A549 (cell line): ENCODE results near the gene JDP2. TPM values are rescaled to one million over a fixed set of nuclear protein-coding genes. Genes with fewer than 3 reads are reported as not detected.

ENCODE experiments used
- ATAC-seq, 2 experiments: fragments of 200-7000 bp in 1 of 2; fragments of >200 bp in 1 of 2; cut with Nextera tagmentation in 1 of 2; cut with Tn5 transposase in 1 of 2; 3 replicates each; pipeline versions ENCODE4 v1.8.0 to v1.9.1; 2018 to 2020; ENCODE audit warnings: mild to moderate bottlenecking in 1 of 2, moderate library complexity in 1 of 2
- CTCF ChIA-PET: fragments of 300-600 bp; sonication (Branson Sonifier 250); formaldehyde crosslinking; extraction: SDS; loops from one replicate; lab custom pipeline; 2021; ENCODE audit warnings: antibody characterized with exemption, inconsistent platforms; lab: Yijun Ruan, JAX
- POLR2A ChIA-PET: fragments of 350-600 bp; formaldehyde crosslinking; extraction: SDS; loops from one replicate; lab custom pipeline; 2021; ENCODE audit warnings: antibody characterized with exemption, inconsistent platforms; lab: Yijun Ruan, JAX
- DNase-seq, 2 experiments: peaks; one replicate each; pipeline versions ENCODE4 v3.0.0 to v3.0.0-alpha.2; 2011 to 2016; ENCODE audit warnings: low read depth in 1 of 2, low spot score in 1 of 2
- FAIRE-seq: peaks from 2 replicates; lab custom pipeline; 2011; peaks lifted over from hg19 to GRCh38; lab: Jason Lieb, UNC
- H3K27ac ChIP-seq, 2 experiments: fragments of >200 bp; sonication (Bioruptor Twin); formaldehyde crosslinking; 3 replicates each; pipeline ENCODE4 v1.5.1; 2016 to 2017
- H3K4me1 ChIP-seq: fragments of >200 bp; sonication (Bioruptor Twin); formaldehyde crosslinking; 3 replicates; pipeline ENCODE4 v1.6.1; 2016
- H3K4me2 ChIP-seq: fragments of >200 bp; sonication (Bioruptor Twin); formaldehyde crosslinking; 3 replicates; pipeline ENCODE4 v1.6.1; 2016
- H3K4me3 ChIP-seq: fragments of >200 bp; sonication (Bioruptor Twin); formaldehyde crosslinking; 3 replicates; pipeline ENCODE4 v1.5.1; 2016
- H3K9me3 ChIP-seq: fragments of >200 bp; sonication (Bioruptor Twin); formaldehyde crosslinking; 3 replicates; pipeline ENCODE4 v1.6.1; 2016
- CBX2 ChIP-seq: fragments of 200-600 bp; sonication (generic); IDR thresholded peaks from 2 replicates; pipeline ENCODE4 v1.6.1; 2016; ENCODE audit warnings: low read depth, mild to moderate bottlenecking, borderline replicate concordance
- CEBPB ChIP-seq, 2 experiments: fragments of >200 bp in 1 of 2; sonication (Bioruptor Twin) in 1 of 2; formaldehyde crosslinking in 1 of 2; IDR thresholded peaks; 2 replicates each; pipeline ENCODE4 v1.6.1; 2012 to 2016
- CHD2 ChIP-seq: fragments of 150-350 bp; IDR thresholded peaks from 2 replicates; pipeline ENCODE4 v1.6.1; 2014; ENCODE audit warnings: low read length; ENCODE audit not compliant: partially characterized antibody
- EHF ChIP-seq: fragments of 250-450 bp; sonication (Bioruptor Pico); IDR thresholded peaks from 2 replicates; pipeline ENCODE4 v1.5.0; 2020; ENCODE audit warnings: mild to moderate bottlenecking
- EP300 ChIP-seq, 2 experiments: fragments of >200 bp; sonication (Bioruptor Twin); formaldehyde crosslinking; IDR thresholded peaks; 2 replicates in 1 of 2; 3 replicates in 1 of 2; pipeline ENCODE4 v1.6.1; 2016 to 2017
- ESRRA ChIP-seq: fragments of 150-350 bp; IDR thresholded peaks from 2 replicates; pipeline ENCODE4 v1.6.1; 2014; ENCODE audit warnings: mild to moderate bottlenecking, low read length, borderline replicate concordance
- FOSL2 ChIP-seq, 2 experiments: fragments of 450-650 bp in 1 of 2; fragments of >200 bp in 1 of 2; sonication (Bioruptor Twin) in 1 of 2; formaldehyde crosslinking; IDR thresholded peaks; 2 replicates each; pipeline versions ENCODE4 v1.5.0 to v1.6.1; 2016 to 2020; ENCODE audit warnings: mild to moderate bottlenecking in 1 of 2, moderate library complexity in 1 of 2
- HOXA7 ChIP-seq: fragments of 250-450 bp; sonication (Bioruptor Pico); IDR thresholded peaks from 2 replicates; pipeline ENCODE4 v1.5.0; 2020; ENCODE audit warnings: mild to moderate bottlenecking, moderate library complexity
- HOXB5 ChIP-seq: fragments of 250-450 bp; sonication (Bioruptor Pico); IDR thresholded peaks from 2 replicates; pipeline ENCODE4 v1.5.0; 2020; ENCODE audit warnings: mild to moderate bottlenecking, moderate library complexity
- JUN ChIP-seq, 2 experiments: fragments of >200 bp; sonication (Bioruptor Twin); formaldehyde crosslinking; IDR thresholded peaks; 2 replicates in 1 of 2; 3 replicates in 1 of 2; pipeline ENCODE4 v1.6.1; 2016 to 2017
- NFE2L2 ChIP-seq: fragments of 150-350 bp; conservative IDR thresholded peaks from 2 replicates; pipeline ENCODE4 v1.6.1; 2014; ENCODE audit warnings: low read length
- NPAS2 ChIP-seq: fragments of 250-450 bp; sonication (Bioruptor Pico); IDR thresholded peaks from 2 replicates; pipeline ENCODE4 v1.8.0; 2022; ENCODE audit warnings: mild to moderate bottlenecking, moderate library complexity, borderline replicate concordance
- PHF8 ChIP-seq: fragments of 200-600 bp; sonication (generic); IDR thresholded peaks from 2 replicates; pipeline ENCODE4 v1.6.1; 2016; ENCODE audit warnings: low read depth, mild to moderate bottlenecking, antibody characterized with exemption, moderate library complexity, borderline replicate concordance
- POLR2A ChIP-seq: IDR thresholded peaks from 2 replicates; pipeline ENCODE4 v1.6.1; 2012; ENCODE audit warnings: mild to moderate bottlenecking, low read length
- RCOR1 ChIP-seq: fragments of 150-350 bp; IDR thresholded peaks from 2 replicates; pipeline ENCODE4 v1.6.1; 2014; ENCODE audit warnings: antibody characterized with exemption, low read length, low read depth
- RNF2 ChIP-seq: fragments of 200-600 bp; sonication (generic); IDR thresholded peaks from 2 replicates; pipeline ENCODE4 v1.6.1; 2016; ENCODE audit warnings: low read depth, mild to moderate bottlenecking, antibody characterized with exemption, moderate library complexity, borderline replicate concordance
- ZC3H11A ChIP-seq: fragments of 450-650 bp; IDR thresholded peaks from 2 replicates; pipeline ENCODE4 v1.6.1; 2014; ENCODE audit warnings: antibody characterized with exemption, mild to moderate bottlenecking
- ZFP36 ChIP-seq: fragments of 450-650 bp; IDR thresholded peaks from 2 replicates; pipeline ENCODE4 v1.6.1; 2014; ENCODE audit warnings: borderline replicate concordance; ENCODE audit not compliant: partially characterized antibody
- WGBS: methylation state at CpG from one replicate; pipeline ENCODE4 v1.1.6; 2017; ENCODE audit errors: missing lambda C conversion rate; 5-methylcytosine and 5-hydroxymethylcytosine counted together
- polyA plus RNA-seq, 4 experiments: library from polyadenylated mRNA; depleted of rRNA in 3 of 4; stranded (reverse); fragments of >200 nt; fragmentation: RNase III in 1 of 4; extraction: RNeasy Plus Mini Kit Qiagen cat#74134 plus additional on column Dnase treatment in 1 of 4; gene quantifications; 2 replicates in 3 of 4; 3 replicates in 1 of 4; pipeline ENCODE4 v1.2.3, GENCODE V29; 2011 to 2017
- TF ChIP-seq, protein P1 (sequence below): IDR thresholded peaks from 2 replicates; pipeline ENCODE4 v1.6.1; 2012
- TF ChIP-seq, protein P2 (sequence below): fragments of >200 bp; sonication (Bioruptor Twin); formaldehyde crosslinking; IDR thresholded peaks from 2 replicates; pipeline ENCODE4 v1.6.1; 2016
- TF ChIP-seq, protein P3 (sequence below): fragments of 150-350 bp; IDR thresholded peaks from 2 replicates; pipeline ENCODE4 v1.6.1; 2014; ENCODE audit warnings: low read depth, mild to moderate bottlenecking, low read length

The JDP2 gene
- polyA plus RNA-seq, 2 of the 4 experiments (the other 2 are of a cell fraction): 22.4 to 31.2 TPM

DNA sequence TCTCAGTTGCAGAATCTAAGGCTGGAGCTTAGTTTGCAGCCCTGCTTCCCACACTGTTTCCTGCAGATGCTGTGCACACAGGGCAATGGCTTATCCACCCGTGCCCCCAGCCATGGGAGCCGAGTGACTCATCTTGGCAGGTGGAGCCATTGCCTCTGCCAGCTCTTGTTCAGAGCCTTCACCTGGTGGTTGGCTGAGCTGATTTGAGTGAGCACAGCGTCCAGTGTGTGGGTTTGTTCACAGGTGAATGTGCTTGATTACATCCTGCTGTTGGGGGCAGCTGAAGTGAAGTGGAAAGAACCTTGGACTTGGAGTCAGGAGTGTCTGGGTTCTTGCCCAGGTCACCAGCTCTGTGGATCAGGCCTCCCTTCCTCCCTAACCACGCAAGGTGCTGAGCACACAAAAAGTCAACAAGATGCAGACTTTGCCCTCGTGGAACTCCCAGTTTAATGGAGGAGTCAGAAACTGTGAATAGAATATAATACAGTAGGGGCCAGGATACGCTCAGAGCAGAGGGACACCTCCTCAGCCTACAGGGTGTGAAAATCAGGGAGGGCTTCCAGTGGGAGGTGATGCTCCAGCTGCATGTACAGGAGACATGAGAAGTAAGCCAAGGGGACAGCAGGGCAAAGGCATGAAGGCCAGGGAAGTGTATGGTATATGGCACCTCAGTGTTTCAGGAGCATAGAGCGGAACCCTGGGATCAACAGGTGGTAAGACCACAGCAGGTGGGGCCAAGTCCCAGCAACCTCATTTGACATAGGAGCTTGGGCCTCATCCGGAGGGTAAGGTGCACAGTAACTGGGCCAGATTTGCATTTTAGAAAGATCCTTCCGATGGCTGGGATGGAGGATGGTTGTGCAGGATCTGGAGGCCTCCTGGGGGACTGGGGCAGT is 22.8 kb downstream of the JDP2 start:
- no peak overlapping the region for H3K4me3 ChIP-seq
- POLR2A ChIA-PET: interaction anchor here (0.6 kb wide), 1 partner anchor 957 kb away, joined by 3 read pairs; the partner anchor contains the start of gene ISCA2
- no peak for DNase-seq
- no peaks in the 10 kb centered on the region for H3K9me3 ChIP-seq
- TF ChIP-seq ZFP36 (peak; percentile 72), RNF2 (no peak), FOSL2 (IDR thresholded peaks at IDR 0.05) (no peak), FOSL2 (CRISPR knock-in tag; IDR thresholded peaks at IDR 0.05) (peak; percentile 25; the same call in 1 of the 2 replicates), HOXB5 (CRISPR knock-in tag) (no peak)
- TF ChIP-seq, all 56 proteins: peak for 2
- Histone ChIP-seq H3K4me2 (peak overlapping the region; percentile 65), H3K27ac (peak overlapping the region; percentile 26 to 87; a peak in 4 of 6 replicates), H3K4me1 (peaks cover 84% of the 10 kb centered on the region)
- CTCF ChIA-PET: interaction anchor here (1.3 to 3.7 kb wide), 4 partner anchors 38 to 143 kb away, joined by 4 to 17 read pairs (median 10); no protein-coding TSS in a partner anchor
- no peak for FAIRE-seq
- 62% methylated on average over 8 of the region's 9 CpGs for WGBS
- no peak for ATAC-seq

DNA sequence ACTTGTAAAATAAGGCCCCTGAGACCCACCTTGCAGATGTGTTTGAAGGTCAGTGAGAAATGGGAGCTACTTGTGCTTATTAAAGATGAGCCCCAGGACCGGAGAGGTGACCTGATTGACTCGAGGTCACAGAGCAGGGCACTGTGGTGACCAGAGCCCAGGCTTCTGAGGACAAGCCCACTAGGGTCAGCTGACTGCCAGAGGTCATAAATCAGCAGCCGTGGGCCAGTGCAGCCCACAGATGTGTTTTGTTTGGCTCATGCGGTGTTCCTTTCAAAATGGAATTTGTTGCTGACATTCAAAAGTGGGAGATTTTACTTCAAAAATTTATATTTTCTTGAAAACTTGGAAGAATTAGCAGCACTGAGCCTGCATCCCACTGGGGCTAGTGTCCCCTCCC is 24.5 kb downstream of the JDP2 start:
- Histone ChIP-seq H3K27ac (peak overlapping the region; percentile 73 to 87), H3K4me2 (peak overlapping the region; percentile 72), H3K4me1 (peaks cover 90% of the 10 kb centered on the region), H3K9me3 (no peaks in the 10 kb centered on the region), H3K4me3 (no peak overlapping the region)
- POLR2A ChIA-PET: no interaction called here
- 61% methylated on average over 4 of the region's 4 CpGs for WGBS
- ATAC-seq: no peak
- TF ChIP-seq NPAS2 (CRISPR knock-in tag) (no peak), POLR2A (no peak), ZC3H11A (no peak), ZFP36 (no peak), PHF8 (no peak), JUN (IDR thresholded peaks at IDR 0.05) (no peak), CEBPB (IDR thresholded peaks at IDR 0.05) (no peak), HOXA7 (CRISPR knock-in tag) (no peak), CBX2 (no peak), RCOR1 (no peak), HOXB5 (CRISPR knock-in tag) (no peak), EHF (CRISPR knock-in tag) (no peak), CHD2 (no peak), ESRRA (no peak), FOSL2 (IDR thresholded peaks at IDR 0.05) (no peak), FOSL2 (CRISPR knock-in tag; IDR thresholded peaks at IDR 0.05) (no peak), NFE2L2 (no peak), EP300 (IDR thresholded peaks at IDR 0.05) (no peak)
- TF ChIP-seq, protein P1, sequence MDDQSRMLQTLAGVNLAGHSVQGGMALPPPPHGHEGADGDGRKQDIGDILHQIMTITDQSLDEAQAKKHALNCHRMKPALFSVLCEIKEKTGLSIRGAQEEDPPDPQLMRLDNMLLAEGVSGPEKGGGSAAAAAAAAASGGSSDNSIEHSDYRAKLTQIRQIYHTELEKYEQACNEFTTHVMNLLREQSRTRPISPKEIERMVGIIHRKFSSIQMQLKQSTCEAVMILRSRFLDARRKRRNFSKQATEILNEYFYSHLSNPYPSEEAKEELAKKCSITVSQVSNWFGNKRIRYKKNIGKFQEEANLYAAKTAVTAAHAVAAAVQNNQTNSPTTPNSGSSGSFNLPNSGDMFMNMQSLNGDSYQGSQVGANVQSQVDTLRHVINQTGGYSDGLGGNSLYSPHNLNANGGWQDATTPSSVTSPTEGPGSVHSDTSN: no peak
- TF ChIP-seq, protein P2, sequence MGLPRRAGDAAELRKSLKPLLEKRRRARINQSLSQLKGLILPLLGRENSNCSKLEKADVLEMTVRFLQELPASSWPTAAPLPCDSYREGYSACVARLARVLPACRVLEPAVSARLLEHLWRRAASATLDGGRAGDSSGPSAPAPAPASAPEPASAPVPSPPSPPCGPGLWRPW: no peak
- TF ChIP-seq, protein P3, sequence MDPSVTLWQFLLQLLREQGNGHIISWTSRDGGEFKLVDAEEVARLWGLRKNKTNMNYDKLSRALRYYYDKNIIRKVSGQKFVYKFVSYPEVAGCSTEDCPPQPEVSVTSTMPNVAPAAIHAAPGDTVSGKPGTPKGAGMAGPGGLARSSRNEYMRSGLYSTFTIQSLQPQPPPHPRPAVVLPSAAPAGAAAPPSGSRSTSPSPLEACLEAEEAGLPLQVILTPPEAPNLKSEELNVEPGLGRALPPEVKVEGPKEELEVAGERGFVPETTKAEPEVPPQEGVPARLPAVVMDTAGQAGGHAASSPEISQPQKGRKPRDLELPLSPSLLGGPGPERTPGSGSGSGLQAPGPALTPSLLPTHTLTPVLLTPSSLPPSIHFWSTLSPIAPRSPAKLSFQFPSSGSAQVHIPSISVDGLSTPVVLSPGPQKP: no peak
- no peak for FAIRE-seq
- CTCF ChIA-PET: interaction anchor here (1.8 to 2.9 kb wide), 2 partner anchors 36 to 144 kb away, joined by 9 to 12 read pairs; no protein-coding TSS in a partner anchor
- DNase-seq: no peak
